BE2C (cell line): Measurements from ENCODE around the gene IKZF1.

Experiments used
- DNase-seq: peaks from one replicate; pipeline ENCODE4 v3.0.0-alpha.2; 2020
- H3K27me3 ChIP-seq: fragments of 250-450 bp; sonication (Bioruptor Pico); 2 replicates; pipeline ENCODE4 v1.5.1; 2020; ENCODE audit warnings: mild to moderate bottlenecking
- H3K36me3 ChIP-seq: fragments of 250-450 bp; sonication (Bioruptor Pico); 2 replicates; pipeline ENCODE4 v1.5.1; 2020; ENCODE audit warnings: mild to moderate bottlenecking
- H3K4me1 ChIP-seq: fragments of 250-450 bp; sonication (Bioruptor Pico); 2 replicates; pipeline ENCODE4 v1.5.1; 2020
- H3K4me3 ChIP-seq: 2 replicates; pipeline ENCODE4 v1.5.1; 2011; ENCODE audit warnings: low read depth, low read length
- H3K9me3 ChIP-seq: fragments of 250-450 bp; sonication (Bioruptor Pico); 2 replicates; pipeline ENCODE4 v1.5.1; 2020
- TF ChIP-seq, protein P1 (sequence below): IDR thresholded peaks from 2 replicates; pipeline ENCODE4 v1.5.1; 2012; ENCODE audit warnings: mild to moderate bottlenecking, low read depth, low read length

Gene IKZF1

DNA sequence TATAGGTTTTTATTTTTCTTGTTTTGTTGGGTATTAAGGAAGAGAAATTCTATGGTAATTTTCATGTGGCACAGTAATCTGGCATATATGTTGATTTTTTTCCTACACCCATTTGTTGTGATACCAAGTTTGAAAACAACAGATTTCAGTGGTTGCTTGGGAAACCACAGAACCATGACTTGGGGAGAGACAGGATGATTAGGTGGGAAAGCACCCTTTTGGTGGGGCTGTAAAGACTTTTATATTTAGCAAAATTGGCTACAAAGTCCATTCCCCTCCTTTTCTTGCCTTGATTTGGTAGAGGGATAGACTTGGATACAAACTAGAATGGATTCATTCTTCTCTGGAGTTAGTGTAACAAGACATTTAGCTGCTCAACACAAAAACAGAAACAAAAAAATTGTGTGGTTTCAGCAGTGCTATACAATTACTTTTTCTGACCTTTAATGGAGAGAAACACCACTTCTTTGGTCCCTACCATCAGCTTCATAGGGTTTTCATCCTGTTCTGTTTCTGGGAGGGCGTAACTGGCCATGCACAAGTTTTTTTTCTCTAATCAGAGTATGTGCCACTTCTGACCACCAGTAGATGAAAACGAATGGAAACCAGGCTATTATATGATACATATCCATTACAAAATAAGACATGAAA lies 92.9 kb downstream of the IKZF1 start:
- Histone ChIP-seq H3K36me3 (no peaks in the 10 kb centered on the region), H3K27me3 (peaks cover 55% of the 10 kb centered on the region), H3K4me3 (no peak overlapping the region), H3K9me3 (no peaks in the 10 kb centered on the region), H3K4me1 (no peaks in the 10 kb centered on the region; the same call in 1 of the 2 replicates)
- TF ChIP-seq, protein P1, sequence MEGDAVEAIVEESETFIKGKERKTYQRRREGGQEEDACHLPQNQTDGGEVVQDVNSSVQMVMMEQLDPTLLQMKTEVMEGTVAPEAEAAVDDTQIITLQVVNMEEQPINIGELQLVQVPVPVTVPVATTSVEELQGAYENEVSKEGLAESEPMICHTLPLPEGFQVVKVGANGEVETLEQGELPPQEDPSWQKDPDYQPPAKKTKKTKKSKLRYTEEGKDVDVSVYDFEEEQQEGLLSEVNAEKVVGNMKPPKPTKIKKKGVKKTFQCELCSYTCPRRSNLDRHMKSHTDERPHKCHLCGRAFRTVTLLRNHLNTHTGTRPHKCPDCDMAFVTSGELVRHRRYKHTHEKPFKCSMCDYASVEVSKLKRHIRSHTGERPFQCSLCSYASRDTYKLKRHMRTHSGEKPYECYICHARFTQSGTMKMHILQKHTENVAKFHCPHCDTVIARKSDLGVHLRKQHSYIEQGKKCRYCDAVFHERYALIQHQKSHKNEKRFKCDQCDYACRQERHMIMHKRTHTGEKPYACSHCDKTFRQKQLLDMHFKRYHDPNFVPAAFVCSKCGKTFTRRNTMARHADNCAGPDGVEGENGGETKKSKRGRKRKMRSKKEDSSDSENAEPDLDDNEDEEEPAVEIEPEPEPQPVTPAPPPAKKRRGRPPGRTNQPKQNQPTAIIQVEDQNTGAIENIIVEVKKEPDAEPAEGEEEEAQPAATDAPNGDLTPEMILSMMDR: no peak
- no peak for DNase-seq

DNA sequence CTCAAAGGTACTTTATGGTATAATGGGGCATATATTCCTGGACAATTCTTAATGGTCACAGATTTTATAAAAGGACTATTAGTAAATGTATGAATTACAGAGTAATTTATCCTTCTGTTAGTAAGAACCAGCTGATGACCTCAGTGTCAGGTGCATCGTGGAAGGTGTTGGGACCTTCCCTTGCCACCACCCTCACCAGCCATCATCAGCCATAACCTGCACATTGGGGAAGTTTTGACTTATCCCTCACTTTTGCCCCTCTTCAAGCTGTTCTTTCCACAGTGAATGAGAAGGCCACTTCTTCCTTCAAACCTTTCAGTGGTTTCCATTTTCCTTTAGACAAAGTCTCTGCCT lies 93.4 kb downstream of the IKZF1 start:
- TF ChIP-seq, protein P1: no peak
- no peaks in the 10 kb centered on the region for H3K9me3 ChIP-seq
- DNase-seq: no peak
- peaks cover 60% of the 10 kb centered on the region for H3K27me3 ChIP-seq
- no peak overlapping the region for H3K4me3 ChIP-seq
- no peaks in the 10 kb centered on the region; the same call in 1 of the 2 replicates for H3K4me1 ChIP-seq
- no peaks in the 10 kb centered on the region for H3K36me3 ChIP-seq

DNA sequence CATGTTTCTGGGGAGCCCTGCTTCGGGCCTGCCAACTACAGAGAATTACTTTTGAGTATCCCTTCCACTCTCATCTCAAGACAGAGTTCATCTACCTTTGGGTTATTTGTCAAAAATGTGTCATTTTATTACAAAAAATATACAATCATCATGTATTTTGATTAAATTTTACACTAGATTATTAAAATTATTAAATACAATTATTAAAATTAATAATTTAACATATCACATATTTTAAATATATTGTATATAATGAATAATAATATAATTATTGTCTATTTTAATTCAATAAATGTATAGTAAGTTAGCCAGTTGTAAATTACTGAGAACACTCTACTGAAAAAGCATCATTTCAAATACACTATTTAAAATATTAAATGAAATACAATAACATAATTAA lies 94.7 kb downstream of the IKZF1 start:
- Histone ChIP-seq H3K4me1 (no peaks in the 10 kb centered on the region; the same call in 1 of the 2 replicates), H3K4me3 (no peak overlapping the region), H3K36me3 (no peaks in the 10 kb centered on the region), H3K27me3 (peaks cover 72% of the 10 kb centered on the region), H3K9me3 (no peaks in the 10 kb centered on the region)
- no peak for DNase-seq
- TF ChIP-seq, protein P1: no peak

DNA sequence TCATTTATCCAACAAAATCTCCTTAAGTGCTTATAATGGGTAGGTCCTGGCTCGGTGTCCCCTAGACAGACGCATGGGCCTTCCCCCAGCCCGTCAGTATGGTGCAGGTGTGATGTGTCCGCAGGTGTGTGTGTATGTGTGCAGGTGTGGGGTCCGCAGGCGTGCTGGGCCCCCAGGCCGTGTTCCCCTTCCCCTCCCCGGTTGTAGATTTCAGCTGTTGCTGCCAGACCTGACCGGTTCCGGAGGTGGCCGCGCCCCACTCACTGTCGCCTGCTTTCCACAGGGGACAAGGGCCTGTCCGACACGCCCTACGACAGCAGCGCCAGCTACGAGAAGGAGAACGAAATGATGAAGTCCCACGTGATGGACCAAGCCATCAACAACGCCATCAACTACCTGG lies 95.1 kb downstream of the IKZF1 start:
- Histone ChIP-seq H3K27me3 (peaks cover 77% of the 10 kb centered on the region), H3K9me3 (no peaks in the 10 kb centered on the region), H3K4me1 (no peaks in the 10 kb centered on the region; the same call in 1 of the 2 replicates), H3K4me3 (no peak overlapping the region), H3K36me3 (no peaks in the 10 kb centered on the region)
- DNase-seq: no peak
- TF ChIP-seq, protein P1: no peak

DNA sequence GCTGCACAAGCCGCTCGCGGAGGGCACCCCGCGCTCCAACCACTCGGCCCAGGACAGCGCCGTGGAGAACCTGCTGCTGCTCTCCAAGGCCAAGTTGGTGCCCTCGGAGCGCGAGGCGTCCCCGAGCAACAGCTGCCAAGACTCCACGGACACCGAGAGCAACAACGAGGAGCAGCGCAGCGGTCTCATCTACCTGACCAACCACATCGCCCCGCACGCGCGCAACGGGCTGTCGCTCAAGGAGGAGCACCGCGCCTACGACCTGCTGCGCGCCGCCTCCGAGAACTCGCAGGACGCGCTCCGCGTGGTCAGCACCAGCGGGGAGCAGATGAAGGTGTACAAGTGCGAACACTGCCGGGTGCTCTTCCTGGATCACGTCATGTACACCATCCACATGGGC lies 95.6 kb downstream of the IKZF1 start:
- DNase-seq: no peak
- Histone ChIP-seq H3K9me3 (no peaks in the 10 kb centered on the region), H3K27me3 (peaks cover 77% of the 10 kb centered on the region), H3K4me1 (no peaks in the 10 kb centered on the region), H3K36me3 (no peaks in the 10 kb centered on the region), H3K4me3 (no peak overlapping the region)
- TF ChIP-seq, protein P1: no peak

DNA sequence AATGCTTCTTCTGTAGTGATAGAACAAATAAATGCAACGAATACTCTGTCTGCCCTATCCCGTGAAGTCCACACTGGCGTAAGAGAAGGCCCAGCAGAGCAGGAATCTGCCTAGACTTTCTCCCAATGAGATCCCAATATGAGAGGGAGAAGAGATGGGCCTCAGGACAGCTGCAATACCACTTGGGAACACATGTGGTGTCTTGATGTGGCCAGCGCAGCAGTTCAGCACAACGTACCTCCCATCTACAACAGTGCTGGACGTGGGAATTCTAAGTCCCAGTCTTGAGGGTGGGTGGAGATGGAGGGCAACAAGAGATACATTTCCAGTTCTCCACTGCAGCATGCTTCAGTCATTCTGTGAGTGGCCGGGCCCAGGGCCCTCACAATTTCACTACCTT lies 99.9 kb downstream of the IKZF1 start:
- no peaks in the 10 kb centered on the region for H3K4me1 ChIP-seq
- TF ChIP-seq, protein P1: peak; percentile 23
- no peaks in the 10 kb centered on the region for H3K9me3 ChIP-seq
- no peaks in the 10 kb centered on the region for H3K36me3 ChIP-seq
- no peak overlapping the region for H3K4me3 ChIP-seq
- H3K27me3 ChIP-seq: peaks cover 65% of the 10 kb centered on the region
- DNase-seq: no peak
